Activated T-helper 9 cell treated with anti-CD3 and anti-CD28 coated beads, Interleukin-2, amount 50 U/mL, for 16 hours (primary cell): Measurements from ENCODE around the gene PRKACG.
"Not testable (repeated sequence)": the region's sequence is repeated elsewhere in the genome, so short reads cannot be mapped to it uniquely, and the experiment has no call there.

Experiments
- DNase-seq: peaks from one replicate; pipeline ENCODE4 v3.0.0-alpha.2; 2020; ENCODE audit warnings: low read depth

Gene PRKACG

DNA sequence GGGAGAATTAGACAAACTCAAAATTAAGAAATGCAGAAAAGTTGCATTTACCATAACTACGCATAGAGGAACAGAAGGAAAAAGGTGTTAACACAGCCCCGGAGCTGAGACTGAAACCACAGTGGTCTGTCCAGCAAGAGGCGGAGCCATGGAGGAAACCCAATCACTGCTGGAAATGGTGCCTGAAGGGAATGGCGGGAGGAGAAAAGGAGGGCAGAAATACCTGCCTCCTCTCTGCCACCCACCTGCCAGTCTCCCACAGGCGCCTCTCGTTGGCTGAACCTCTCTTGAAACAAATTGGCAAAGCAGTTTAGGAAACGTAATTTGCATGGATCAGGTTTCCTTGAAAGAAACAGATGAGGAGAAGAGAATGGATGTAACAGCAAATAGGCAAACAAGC is 9.7 kb upstream of the PRKACG start:
- no peak for DNase-seq

GRCh38 chr9:69020301-69021145 is 6.6 kb upstream of the PRKACG start:
- DNase-seq: no peak

GRCh38 chr9:69019808-69020207 is 5.9 kb upstream of the PRKACG start:
- DNase-seq: no peak

DNA sequence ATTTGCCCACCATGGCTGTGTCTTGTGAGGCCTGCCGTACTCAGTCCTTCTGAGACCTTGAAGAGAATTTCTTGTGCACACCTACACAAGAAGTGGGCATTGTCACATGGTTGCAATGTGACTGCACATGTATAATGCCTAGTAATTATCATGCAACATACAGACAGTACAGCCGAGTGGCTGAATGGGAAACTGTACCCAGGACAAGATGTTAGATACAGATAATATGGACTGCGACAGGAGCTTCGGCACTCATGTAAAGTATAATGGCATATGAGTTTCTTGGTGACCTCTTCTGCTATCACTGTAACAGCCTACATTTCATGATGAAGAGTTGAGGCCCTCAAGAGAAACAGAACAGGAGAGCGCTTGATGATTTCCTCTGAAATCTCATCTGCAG is 4.8 kb upstream of the PRKACG start:
- no peak for DNase-seq

DNA sequence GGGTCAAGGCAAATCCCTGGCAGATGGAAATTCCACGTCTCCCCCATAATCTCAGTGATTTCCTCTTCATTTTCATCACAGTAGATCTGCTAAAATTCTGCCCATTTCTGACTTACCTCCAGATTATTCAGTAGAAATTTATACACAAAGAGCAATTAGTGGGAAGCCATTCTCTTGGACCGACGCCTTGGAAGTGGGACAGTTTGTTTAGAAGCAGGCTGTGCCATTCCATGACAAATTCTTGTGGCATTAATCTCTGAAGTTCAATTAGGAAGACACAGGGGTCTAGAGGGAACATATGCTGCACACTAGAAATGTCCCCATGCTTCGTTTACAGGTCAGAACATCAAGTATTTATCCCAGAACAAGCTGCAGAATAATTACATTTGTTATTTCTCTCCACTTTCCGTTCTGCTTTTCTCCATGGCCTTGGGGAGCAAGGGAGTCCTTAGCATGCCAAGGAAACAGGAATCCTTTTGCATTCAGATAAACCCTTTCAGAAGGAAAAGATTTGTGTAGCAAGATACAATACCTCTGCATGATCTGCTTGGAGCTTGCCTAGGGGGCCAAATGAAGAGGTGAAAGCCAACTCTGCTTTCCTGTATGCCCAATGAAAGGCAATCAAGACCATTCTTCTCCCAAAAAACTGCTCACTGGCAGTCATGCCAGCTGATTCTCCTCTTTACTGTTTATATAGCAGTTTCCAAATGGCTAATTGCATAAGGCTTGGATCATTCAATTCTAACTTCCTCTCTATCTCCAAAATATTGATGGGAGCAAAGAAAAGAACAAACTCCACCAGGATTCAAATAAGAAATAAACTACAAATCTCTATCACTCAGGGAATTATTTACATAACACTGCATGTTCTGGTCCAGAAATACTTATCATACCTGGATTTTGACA is 2.5 kb upstream of the PRKACG start:
- DNase-seq: no peak

DNA sequence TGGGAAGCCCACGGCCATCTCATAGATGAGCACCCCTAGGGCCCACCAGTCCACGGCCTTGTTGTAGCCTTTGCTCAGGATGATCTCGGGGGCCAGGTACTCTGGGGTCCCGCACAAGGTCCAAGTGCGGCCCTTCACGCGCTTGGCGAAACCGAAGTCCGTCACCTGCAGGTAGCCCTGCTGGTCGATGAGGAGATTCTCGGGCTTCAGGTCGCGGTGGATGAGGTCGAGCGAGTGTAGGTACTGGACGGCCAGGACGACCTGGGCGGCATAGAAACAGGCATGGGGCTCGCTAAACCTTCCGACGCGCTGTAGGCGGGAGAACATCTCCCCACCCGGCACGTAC is 558 bp downstream of the PRKACG start:
- no peak for DNase-seq

DNA sequence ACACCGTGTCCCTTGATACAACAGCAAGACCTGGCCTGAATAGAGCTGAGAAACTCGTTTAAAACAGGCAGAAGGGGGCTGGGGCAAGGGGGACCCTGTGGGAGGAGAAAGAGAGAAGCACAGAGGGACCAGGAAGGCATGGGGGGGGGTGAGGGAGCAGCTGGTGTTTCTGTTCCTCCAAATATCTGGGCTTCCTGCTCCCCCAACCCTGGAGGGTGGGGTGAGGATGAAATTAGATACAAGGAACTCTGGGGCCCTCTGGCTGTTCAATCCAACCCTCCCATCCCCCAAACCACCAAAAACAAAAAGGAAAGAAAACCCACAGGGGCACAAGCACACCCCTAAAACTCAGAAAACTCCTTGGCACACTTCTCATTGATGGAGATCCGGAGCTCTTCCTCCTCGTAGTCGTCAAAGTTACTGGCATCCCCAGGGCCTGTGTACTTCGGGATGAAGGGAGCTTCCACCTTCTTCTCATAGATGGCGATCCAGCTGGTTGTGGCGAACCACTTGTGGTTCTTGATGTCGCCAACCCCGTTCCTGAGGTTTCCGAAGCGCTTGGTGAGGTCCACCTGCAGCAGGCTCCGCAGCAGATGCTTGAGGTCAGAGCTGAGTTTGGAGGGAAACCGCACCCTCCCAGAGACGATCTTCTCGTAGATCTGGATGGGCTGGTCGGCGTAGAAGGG is 1.1 kb downstream of the PRKACG start:
- no peak for DNase-seq

DNA sequence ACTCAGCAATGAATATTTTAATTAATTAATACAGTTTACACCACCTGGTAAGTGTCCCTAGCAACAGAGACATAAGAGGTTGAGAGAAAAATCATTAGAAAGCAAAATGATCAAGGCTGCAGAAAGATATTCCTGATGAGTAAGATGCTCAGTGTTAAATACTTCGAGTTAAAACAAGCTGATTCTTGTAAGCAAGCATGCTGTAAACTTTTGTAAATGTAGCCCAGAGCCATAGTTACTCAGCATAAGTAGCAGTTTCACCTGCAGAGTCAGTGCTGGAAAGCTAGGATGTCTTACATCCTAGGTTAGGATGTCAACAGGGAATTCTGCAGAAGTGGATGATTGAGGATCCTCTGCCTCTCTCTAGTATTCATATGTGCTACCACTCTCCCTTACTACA is 4.2 kb downstream of the PRKACG start:
- DNase-seq: no peak

DNA sequence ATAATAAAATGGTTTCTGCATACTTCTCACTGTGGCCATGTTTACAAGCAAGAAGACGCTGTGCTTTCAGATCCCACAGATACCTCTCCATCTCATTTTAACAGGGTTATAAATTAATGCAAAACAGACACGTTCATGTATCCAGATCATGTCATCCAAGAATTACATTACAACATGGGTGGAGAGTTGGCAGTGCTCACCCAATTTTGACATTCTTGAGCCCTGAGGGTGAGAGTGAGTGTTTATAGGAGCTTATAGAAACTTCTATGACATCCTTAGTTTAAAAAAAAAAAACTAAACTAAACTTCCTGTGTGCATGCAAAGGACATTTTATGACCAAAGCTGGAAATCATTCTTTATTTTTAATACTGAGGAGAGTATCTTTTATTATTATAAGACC is 9.1 kb downstream of the PRKACG start:
- DNase-seq: no peak

DNA sequence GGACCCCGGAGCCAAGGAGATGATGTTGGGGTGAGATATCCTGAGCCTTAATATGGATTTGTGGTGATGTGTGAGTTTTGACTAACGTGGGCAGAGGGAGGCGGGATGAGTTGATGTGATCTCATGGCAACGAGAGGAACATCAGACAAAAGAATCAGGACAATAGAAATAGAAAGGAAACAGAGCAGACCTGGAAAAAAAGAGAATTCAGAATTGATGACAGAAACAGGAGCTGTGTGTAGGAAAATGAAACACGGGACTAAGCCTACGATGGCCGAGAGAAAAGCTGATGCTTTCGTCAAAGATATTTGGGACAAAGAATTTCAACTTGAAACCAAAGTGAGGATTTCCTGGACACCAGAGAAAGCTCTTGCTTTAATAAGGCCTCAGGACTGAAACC is 10.9 kb downstream of the PRKACG start:
- DNase-seq: no peak

DNA sequence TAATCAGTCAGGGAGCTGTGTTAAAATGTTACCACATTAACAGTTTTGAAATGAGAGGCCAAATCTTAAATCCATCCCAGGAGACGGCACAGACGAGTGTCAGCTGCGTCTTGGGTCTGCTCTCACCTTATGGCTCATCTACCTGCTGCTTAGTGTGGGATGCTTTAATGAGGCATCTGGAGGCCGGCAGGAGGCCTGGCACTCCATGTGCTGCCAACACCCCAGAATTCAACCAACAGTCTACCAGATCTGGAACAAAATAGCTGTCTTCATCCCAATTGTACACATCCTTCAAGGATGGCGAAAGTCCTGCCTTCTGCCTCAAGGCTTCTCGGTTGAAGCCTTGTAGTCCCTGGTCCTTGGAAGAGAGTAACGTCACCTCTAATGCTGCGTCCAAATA is 12.0 kb downstream of the PRKACG start:
- no peak for DNase-seq

- DNase-seq: peak; percentile 13
Measured at GRCh38 chr9:68999393-69000105, 14.4 kb downstream of the PRKACG start.

GRCh38 chr9:68998812-68999211 is 15.1 kb downstream of the PRKACG start:
- no peak for DNase-seq

DNA sequence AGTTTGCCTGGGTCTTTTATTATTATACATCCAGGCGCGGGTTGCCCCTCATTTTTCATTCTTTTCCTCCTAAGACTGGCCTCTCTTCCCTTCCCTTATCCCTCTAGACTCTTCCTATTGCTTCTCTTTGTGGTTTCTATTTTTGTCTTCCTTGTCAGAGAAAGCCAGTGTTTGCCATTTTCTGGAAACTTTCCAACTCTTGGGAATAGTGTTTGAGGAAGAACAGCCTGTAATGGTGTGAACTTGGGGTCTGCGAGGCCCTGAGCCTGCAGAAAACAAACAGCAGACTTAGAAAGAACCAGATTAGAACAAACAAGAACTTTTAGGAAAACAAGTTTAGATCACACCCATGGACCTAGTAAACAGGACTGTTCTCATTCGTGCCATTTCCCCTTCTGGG is 15.5 kb downstream of the PRKACG start:
- no peak for DNase-seq

- DNase-seq: no peak
Measured at GRCh38 chr9:68997666-68998065, 16.2 kb downstream of the PRKACG start.

DNA sequence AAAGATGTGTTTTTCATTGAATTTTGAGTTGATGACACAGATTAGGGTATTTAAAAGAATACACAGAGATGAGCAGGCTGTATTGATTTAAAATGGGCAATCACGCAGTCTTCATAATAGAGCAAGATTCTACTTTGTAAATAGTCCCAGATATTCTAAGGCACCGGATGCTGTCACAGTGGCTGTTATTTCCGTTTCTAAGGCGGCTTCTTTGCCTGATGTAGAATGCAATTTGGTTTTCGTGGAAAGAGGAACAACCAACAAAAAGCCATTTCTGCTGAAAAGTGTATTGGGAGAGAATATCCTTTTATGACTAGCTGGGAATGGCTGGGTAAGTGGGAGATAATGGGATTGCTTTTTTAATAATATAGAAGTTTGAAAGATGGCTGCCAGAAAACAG is 17.5 kb downstream of the PRKACG start:
- DNase-seq: no peak

GRCh38 chr9:68995776-68996175 is 18.1 kb downstream of the PRKACG start:
- DNase-seq: no peak

DNA sequence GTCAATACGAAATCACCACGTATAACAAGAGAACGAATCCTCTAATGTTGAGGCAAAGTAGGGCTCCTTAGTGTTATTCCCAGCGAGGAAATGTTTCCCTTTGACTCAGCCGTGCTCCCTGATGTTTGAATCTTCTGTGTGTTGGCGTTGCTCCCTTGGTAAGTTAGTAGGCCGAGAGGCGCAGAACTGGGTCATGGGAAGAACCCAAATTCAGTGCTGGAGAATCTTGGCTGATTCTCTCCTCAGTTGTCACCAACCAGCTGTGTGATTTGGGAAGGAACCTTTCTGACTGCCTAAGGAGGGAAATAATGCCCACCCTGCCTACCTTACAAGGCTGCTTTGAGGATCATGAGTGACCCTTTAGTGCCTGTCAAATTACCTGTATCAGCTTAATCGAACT is 22.5 kb downstream of the PRKACG start:
- no peak for DNase-seq

- DNase-seq: not testable (repeated sequence)
Measured at GRCh38 chr9:68986949-68987348, 27.0 kb downstream of the PRKACG start.

DNA sequence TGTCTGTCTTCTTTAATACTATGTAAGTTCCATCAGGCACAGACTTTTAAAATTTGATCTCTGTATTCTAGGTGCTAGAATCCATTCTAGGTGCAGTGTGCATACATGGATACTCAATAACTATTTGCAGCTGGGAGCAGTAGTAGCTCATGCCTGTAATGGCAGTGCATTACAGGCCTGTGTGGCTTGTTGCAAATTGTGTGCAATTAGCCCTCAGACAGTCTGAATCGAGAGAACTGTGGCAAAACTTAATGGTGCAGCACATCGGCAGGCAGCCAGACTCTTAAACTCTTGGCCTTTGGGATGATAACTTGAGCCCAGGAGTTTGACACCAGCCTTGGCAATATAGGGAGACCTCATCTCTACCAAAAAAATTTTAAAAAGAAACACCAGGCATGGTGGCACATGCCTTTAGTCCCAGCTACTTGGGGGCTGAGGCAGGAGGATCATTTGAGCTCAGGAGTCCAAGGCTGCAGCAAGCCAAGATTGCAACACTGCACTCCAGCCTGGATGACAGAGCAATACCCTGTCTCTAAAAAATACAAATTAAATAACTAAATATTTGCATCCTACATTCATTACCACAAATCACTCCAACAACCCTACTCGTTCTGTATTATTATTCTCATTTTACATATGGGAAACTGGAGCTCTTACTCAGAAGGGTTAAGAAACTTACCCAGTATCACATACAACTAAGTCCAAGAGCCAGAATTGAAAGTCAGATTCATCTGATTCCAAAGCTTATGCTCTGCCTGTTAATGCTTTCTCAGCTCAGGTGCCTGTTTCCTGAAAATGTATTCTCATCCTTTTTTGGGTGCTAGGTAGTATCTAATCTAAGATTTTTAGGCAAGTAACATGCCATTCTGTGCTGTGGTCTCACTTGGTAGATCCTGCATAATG is 30.1 kb downstream of the PRKACG start:
- no peak for DNase-seq

DNA sequence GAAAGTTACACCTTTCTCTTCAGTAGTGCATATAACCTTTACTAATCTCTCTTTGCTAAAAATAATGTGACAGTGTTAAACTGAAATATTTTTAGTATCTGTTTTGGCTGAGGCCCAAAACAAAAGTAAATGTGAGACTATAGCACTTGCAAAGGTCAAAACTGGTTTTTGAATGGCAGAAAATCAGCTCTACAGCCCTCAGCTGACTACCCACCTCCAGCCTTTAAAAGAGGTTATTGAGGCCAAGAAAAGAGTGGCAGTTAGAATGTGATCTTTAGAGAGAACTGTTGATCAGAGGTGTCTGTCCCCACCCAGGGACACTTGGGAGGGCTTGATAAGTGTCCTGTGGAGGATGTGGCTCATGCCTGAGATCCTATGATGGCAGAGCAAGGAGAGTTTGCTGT is 30.9 kb downstream of the PRKACG start:
- no peak for DNase-seq
